Mucosa of gallbladder (tissue), 1 donor: Measurements from ENCODE around the gene RBM44. TPM values are rescaled to one million over a fixed set of nuclear protein-coding genes. Genes with fewer than 3 reads are reported as not detected.
A peak's percentile ranks its signal among the peaks of the same experiment; 100 is the strongest.

Experiments
- DNase-seq: peaks from one replicate; pipeline ENCODE4 v3.0.0-alpha.2; 2020; ENCODE audit warnings: low spot score
- total RNA-seq: library from RNA; stranded (reverse); gene quantifications from one replicate; pipeline ENCODE4 v1.2.1, GENCODE V29; 2021
- donor health status: DM: no; HTN: no; CAD: no.

RBM44 gene
- total RNA-seq, 1 donor from 2014 or later: 0.55 TPM

DNA sequence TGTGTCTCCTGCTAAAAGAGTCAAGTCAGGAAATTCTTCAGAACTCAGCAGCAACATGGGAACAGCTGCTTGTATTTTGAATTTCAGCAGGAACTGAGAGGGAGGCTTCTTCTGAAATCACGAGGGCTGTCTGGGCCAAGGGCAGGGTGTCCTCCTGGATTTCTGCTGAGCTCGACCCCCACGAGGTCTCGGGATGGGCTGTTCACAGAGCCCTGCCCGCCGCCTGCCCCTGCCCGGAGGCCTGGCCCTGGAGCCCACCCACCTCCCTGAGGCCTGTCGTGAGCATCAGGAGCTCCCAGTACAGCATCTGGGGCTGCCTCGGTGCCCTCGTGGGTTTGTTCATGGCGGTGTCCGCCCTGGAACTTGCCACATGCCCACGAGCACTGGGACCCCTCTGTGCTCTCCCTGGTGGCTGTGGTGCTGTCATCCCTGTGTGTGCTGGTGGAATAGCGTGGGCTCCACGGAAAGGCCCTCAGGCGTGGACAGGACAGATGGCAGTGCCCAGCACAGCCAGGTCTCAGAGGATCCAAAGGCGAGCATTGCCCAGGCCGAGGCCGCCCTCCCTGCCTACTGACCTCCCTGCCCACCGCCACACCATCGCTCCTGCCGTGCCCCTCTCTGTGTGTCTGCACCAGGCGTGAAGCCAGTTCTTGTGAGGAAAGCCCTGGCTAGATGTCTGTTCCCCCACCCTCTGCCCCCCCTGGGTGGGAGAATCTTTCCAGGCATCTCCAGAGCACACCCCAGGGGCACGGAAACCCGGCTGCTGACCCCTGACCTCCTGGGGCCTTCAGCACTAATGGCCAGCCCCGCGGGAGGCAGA is 86.7 kb downstream of the RBM44 start:
- DNase-seq: no peak

DNA sequence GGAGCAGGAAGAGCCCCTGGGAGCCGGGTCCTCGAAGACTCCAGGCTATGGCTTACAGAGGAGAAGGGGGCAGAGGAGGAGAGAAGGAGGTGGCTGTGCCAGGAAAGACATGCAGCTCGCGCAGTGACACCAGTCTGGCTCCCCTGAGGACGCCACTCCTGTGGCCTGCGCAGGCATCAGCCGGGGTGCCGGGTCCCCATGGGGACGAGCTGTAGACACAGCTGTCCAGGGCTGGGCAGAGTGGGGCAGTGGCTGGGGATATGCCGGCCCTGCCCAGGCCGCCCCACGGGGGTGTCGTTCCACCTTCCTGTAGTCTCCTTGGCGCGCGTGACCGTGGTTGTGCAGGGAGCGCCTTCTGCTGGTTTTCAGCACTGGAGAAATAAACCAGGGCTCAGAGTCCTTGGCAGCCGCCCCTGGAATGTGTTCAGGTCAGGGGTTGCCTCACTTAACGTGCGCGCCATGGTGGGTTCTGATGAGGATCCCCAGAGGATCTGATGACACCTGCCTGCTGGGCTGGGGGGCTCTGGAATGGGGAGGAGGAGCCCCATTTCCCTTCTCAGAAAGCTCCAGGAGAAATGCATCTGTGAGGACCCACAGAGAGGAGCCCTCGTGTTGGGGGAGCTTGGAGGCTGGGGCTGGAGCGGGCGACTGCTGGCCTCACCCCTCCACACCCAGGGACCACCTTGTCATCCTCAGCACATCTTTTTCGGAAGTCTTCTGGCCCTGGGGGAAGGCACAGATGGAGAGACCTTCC is 87.5 kb downstream of the RBM44 start:
- DNase-seq: peak; percentile 74

- peak; percentile 80 for DNase-seq
Observed at GRCh38 chr2:237886685-237887481, 88.3 kb downstream of the RBM44 start.

DNA sequence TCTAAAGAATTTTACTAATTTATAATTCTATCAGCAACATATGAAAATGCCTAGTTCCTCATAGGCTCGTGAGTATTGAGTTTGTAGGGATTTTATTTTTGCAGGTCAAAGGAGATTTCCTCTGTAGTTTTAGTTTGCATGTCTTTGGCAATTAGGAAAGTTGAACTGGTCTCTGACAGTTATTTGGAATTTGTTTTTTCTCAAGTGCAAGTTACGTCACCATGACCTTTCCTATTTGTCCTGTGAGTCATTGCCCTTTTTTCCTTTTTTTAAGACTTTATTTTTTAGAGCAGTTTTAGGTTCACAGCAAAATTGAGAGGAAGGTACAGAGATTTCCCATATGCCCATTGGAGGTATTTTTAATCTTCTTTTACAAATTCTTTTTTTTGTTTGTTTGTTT is 89.8 kb downstream of the RBM44 start:
- DNase-seq: no peak

DNA sequence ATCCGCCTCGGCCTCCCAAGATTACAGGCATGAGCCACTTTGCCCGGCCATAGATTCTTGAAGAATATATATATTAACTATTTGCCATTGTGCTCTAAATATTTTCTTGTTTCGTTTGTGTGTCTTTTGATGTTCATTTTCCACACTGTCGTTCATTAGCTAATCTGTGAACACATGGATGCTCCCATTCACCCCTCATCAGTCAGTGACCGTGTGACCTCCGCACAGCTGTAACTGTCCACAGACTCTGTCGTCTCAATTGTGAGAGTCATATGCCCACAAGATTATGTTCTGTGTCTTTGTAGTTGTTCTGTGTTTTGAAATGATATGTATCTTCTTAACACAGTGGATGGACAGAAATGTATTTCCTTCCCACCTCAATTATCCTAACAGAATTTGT is 90.4 kb downstream of the RBM44 start:
- DNase-seq: no peak

DNA sequence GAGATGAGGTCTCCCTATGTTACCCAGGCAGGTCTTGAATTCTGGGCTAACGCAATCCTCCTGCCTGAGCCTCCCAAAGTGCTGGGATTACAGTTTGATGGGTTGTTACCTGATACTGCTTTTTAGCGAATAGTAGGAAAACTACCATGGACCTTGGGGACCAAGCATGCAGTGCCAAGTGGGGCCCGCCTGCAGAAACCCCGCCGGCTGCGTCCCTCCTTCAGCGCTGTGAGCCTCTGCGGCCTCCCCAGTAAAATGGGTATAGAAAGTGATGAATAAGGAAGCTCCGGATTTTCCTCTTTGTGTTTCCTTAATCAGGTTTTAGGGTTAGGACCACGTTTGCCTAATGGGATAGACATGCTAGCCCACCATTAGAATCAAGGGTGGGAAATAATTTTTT is 91.2 kb downstream of the RBM44 start:
- DNase-seq: no peak

Other genes starting within 250 kb of the RBM44 start
- not detected for gene PRLH, start 232.2 kb upstream of the RBM44 start, total RNA-seq
- gene RAB17, start 208.0 kb upstream of the RBM44 start, total RNA-seq: 64.8 TPM
- 104 TPM for gene LRRFIP1, start 171.2 kb upstream of the RBM44 start, total RNA-seq
- gene RAMP1, start 60.8 kb downstream of the RBM44 start, total RNA-seq: 215 TPM
- 48.5 TPM for gene UBE2F, start 168.2 kb downstream of the RBM44 start, total RNA-seq